ENCODE measurements around the gene PTRH2.
"Not testable (repeated sequence)": the region's sequence is repeated elsewhere in the genome, so short reads cannot be mapped to it uniquely, and the experiment has no call there.

PTRH2 gene

DNA sequence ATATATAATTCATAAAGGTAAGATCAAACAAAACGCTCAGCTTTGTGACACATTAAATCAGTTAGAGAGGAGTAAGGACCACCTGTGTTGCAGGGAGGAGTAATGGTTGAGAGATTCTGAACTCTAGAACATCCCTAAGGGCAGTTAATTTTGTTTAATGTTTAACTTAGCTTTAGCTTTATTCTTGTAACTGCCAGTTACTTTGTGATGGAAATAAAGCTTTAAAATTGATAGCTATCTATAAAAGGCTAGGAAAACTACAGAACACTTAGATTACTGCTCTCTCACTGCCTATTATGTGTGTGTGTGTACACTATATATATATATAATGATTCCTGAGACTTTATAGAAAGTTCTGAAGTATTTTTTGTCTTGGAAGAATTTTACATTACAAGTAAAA is 37.8 kb downstream of the PTRH2 start:
- DNase-seq (ENCODE audit: low read depth in 2 of 2): no peak

DNA sequence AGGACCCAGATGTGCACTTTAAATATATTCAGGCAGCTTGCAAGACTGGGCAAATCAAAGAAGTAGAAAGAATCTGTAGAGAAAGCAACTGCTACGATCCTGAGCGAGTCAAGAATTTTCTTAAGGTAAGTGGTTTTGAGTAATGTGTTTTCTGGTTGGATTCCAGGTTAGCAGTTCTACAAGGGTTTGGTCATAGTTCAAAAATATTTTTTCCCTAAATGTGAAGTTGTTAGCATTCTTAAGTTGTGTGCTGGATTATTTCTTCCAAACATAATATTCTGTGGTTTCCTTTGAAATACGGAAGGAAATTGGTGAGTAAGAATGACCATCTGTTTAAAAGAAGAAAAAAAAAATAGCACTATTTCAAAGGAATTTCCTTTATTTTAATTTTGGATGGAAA is 38.4 kb downstream of the PTRH2 start:
- DNase-seq (ENCODE audit: low read depth in 2 of 2): peak; percentile 88 to 91

DNA sequence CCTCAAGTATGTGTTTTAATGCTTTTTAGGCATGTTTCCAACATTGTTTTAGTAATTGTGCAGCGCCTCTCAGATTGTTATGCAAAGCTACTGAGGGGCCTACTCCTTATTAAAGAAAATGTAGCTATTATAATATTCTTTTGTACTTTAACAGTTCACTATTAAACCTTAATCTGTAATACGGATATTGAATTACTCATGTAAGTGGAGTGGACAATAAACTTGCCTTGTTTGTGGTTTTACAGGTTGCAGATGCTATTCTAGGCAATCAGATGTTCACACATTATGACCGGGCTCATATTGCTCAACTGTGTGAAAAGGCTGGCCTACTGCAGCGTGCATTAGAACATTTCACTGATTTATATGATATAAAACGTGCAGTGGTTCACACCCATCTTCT is 41.0 kb downstream of the PTRH2 start:
- DNase-seq (ENCODE audit: low read depth in 2 of 2): no peak

DNA sequence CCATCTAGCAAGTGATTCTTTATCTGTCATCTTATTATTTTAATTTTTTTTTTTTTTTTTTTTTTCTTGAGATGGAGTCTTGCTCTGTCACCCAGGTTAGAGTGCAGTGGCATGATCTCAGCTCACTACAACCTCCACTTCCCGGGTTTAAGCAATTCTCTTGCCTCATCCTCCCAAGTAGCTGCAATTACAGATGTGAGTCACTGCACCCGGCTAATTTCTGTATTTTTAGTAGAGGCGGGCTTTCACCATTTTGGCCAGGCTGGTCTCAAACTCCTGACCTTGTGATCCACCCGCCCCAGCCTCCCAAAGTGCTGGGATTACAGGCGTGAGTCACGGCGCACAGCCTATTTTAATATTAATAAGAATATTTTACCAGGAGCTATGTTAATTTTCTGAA is 50.6 kb downstream of the PTRH2 start:
- not testable (repeated sequence) for DNase-seq (ENCODE audit: low read depth in 2 of 2)

DNA sequence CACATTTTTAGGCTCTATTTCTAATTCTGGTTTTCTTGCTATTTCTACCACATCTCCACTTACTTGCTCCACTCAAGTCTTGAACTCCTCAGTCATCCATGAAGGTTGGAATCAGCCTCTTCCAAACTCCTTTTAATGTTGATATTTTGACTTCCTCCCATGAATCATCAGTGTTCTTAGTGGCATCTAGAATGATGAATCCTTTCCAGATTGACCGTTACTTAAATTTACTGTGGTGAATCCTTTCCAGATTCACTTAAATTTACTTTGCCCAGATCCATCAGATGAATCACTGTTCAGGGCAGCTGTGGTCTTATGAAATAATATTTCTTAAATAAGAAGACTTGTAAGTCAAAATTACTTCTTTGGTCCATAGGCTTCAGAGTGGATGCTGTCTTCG is 55.1 kb downstream of the PTRH2 start:
- no peak for DNase-seq (ENCODE audit: low read depth in 2 of 2)

DNA sequence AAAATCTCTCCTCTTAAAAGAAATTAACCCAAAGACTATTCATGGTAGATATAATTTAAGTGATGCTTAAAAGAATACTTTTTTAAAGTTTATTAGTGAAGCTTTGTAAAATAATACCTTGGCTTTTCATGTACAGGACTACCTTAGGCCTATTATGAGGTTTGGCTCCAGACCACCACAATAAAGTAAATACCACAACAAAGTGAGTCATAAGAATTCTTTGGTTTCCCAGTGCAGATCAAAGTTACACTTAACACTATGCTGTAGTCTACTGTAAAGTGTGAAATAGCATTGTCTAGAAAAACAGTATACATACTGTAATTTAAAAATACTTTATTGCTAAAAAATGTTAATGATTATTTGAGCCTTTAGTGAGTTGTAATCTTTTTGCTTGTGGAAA is 55.9 kb downstream of the PTRH2 start:
- DNase-seq (ENCODE audit: low read depth in 2 of 2): no peak

DNA sequence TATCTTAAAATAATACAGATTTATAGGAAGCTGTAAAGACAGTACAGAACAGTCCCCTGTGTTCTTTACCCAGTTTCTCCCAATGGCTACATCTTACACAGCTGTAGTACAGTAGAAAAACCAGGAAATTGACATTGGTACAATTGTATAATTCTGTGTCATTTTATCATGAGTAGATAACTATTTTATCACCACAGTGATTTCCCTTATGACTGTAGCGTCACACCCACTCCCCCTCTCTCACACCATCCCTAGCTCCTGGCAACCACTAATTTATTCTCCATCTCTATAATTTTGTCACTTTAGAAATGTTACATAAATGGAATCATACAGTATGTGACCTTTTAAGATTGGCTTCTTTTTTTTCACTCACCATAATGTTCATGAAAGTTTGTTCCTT is 56.6 kb downstream of the PTRH2 start:
- DNase-seq (ENCODE audit: low read depth in 2 of 2): no peak

DNA sequence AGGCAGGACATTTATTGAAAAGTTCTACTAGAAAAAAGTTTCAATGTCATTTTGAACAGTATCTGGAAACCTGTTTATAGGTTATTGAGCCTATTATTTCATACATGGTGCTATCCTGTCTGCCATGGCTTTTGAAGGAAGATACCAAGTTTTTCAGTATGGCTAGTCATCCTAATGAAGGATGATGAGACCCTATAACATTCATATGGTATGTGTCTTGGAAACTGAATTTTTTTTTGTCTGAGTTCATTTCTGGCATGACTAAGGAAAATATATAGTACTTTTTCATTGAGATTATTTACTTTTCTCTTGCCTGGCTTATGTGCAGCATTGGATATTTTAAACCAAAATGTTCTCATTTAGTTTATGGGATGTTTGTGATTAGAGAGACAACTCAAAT is 57.3 kb downstream of the PTRH2 start:
- no peak for DNase-seq (ENCODE audit: low read depth in 2 of 2)

All from fibroblast of skin of left quadriceps (primary cell).